Gastroesophageal sphincter (tissue), 4 donors: ENCODE data around the gene SORBS1. TPM values are rescaled to one million over a fixed set of nuclear protein-coding genes. Genes with fewer than 3 reads are reported as not detected.

ENCODE experiments used
- ATAC-seq: fragments of 150-250 bp; one replicate; pipeline ENCODE4 v1.9.1; 2016; ENCODE audit warnings: mild to moderate bottlenecking, moderate library complexity
- H3K27ac ChIP-seq, 4 donors: fragments of 200-600 bp; sonication (generic) in 3 of 4; 1 replicate in 3 of 4; 2 replicates in 1 of 4; pipeline ENCODE4 v1.5.1; 2016 to 2019
- H3K27me3 ChIP-seq: fragments of 200-600 bp; sonication (generic); one replicate; pipeline ENCODE4 v1.5.1; 2019
- H3K36me3 ChIP-seq, 2 donors: fragments of 200-600 bp; sonication (generic); one replicate each; pipeline ENCODE4 v1.5.1; 2019; ENCODE audit warnings: control low read depth in 1 of 2
- H3K4me1 ChIP-seq, 3 donors: fragments of 200-600 bp; sonication (generic); 1 replicate in 2 of 3; 2 replicates in 1 of 3; pipeline ENCODE4 v1.5.1; 2016 to 2019; ENCODE audit warnings: control low read depth in 2 of 3
- H3K4me3 ChIP-seq, 2 donors: fragments of 200-600 bp; sonication (generic); one replicate each; pipeline ENCODE4 v1.5.1; 2019; ENCODE audit warnings: mild to moderate bottlenecking in 1 of 2, moderate library complexity in 1 of 2
- H3K9me3 ChIP-seq, 3 donors: fragments of 200-600 bp; sonication (generic); one replicate each; pipeline ENCODE4 v1.5.1; 2017 to 2019; ENCODE audit warnings: control low read depth in 2 of 3
- EP300 ChIP-seq: sonication (generic); formaldehyde crosslinking; IDR thresholded peaks from one replicate; pipeline ENCODE4 v1.6.1; 2017; ENCODE audit warnings: antibody characterized with exemption, mild to moderate bottlenecking
- POLR2A ChIP-seq, 2 donors: fragments of 450-650 bp; IDR thresholded peaks; one replicate each; pipeline ENCODE4 v1.6.1; 2017; ENCODE audit warnings: antibody characterized with exemption in 2 of 2, mild to moderate bottlenecking in 2 of 2, moderate library complexity in 1 of 2
- POLR2AphosphoS5 ChIP-seq: sonication (generic); formaldehyde crosslinking; IDR thresholded peaks from one replicate; pipeline ENCODE4 v1.6.1; 2017; ENCODE audit warnings: antibody characterized with exemption
- WGBS, 2 donors: methylation state at CpG; one replicate each; pipeline ENCODE4 v1.1.5; 2018; ENCODE audit warnings: low coverage in 1 of 2; 5-methylcytosine and 5-hydroxymethylcytosine counted together
- total RNA-seq, 4 donors: library from RNA; depleted of rRNA; stranded (reverse); fragments of >200 nt; gene quantifications; one replicate each; pipeline ENCODE4 v1.1.0, GENCODE V29; 2016
- TF ChIP-seq, protein P1 (sequence below), 4 experiments: fragments of 200-600 bp in 2 of 4; fragments of 450-650 bp in 2 of 4; sonication (generic) in 1 of 4; IDR thresholded peaks; one replicate each; pipeline ENCODE4 v1.5.1; 2017 to 2019; ENCODE audit warnings: antibody characterized with exemption in 4 of 4, mild to moderate bottlenecking in 2 of 4, moderate library complexity in 2 of 4

Gene SORBS1
- total RNA-seq, 4 donors from 2014 or later: 1,866 to 2,220 (median 1,948) TPM

DNA sequence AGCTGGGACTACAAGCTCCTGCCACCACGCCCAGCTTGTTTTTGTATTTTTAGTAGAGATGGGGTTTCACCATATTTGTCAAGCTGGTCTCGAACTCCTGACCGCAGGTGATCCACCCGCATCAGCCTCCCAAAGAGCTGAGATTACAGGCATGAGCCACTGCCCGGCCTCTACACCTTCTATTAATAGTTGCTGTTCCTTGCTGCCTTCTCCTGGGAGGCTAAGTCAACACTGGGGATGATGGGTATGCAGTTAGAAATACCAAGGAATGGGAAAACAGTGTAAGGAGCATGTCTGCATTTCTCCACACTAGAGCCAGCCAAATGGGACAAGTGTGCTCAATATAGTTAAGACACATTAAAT is 173.1 kb downstream of the SORBS1 start:
- no peaks in the 10 kb centered on the region for H3K9me3 ChIP-seq
- H3K27me3 ChIP-seq: no peaks in the 10 kb centered on the region
- peaks cover 22 to 90% (median 42%) of the 10 kb centered on the region in 3 donors for H3K4me1 ChIP-seq
- H3K27ac ChIP-seq: peak overlapping the region; percentile 0 to 97 (median 83)
- WGBS, 2 donors: 65 to 66% methylated on average over 4 to 5 of the region's 5 CpGs
- peaks cover 0 to 88% of the 10 kb centered on the region in 2 donors for H3K36me3 ChIP-seq
- TF ChIP-seq POLR2AphosphoS5: no peak
- no peak for TF ChIP-seq EP300
- TF ChIP-seq POLR2A (IDR thresholded peaks at IDR 0.05): no peak
- TF ChIP-seq, protein P1, sequence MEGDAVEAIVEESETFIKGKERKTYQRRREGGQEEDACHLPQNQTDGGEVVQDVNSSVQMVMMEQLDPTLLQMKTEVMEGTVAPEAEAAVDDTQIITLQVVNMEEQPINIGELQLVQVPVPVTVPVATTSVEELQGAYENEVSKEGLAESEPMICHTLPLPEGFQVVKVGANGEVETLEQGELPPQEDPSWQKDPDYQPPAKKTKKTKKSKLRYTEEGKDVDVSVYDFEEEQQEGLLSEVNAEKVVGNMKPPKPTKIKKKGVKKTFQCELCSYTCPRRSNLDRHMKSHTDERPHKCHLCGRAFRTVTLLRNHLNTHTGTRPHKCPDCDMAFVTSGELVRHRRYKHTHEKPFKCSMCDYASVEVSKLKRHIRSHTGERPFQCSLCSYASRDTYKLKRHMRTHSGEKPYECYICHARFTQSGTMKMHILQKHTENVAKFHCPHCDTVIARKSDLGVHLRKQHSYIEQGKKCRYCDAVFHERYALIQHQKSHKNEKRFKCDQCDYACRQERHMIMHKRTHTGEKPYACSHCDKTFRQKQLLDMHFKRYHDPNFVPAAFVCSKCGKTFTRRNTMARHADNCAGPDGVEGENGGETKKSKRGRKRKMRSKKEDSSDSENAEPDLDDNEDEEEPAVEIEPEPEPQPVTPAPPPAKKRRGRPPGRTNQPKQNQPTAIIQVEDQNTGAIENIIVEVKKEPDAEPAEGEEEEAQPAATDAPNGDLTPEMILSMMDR (IDR thresholded peaks at IDR 0.05): no peak
- H3K4me3 ChIP-seq: no peak overlapping the region
- ATAC-seq: peak; percentile 26

DNA sequence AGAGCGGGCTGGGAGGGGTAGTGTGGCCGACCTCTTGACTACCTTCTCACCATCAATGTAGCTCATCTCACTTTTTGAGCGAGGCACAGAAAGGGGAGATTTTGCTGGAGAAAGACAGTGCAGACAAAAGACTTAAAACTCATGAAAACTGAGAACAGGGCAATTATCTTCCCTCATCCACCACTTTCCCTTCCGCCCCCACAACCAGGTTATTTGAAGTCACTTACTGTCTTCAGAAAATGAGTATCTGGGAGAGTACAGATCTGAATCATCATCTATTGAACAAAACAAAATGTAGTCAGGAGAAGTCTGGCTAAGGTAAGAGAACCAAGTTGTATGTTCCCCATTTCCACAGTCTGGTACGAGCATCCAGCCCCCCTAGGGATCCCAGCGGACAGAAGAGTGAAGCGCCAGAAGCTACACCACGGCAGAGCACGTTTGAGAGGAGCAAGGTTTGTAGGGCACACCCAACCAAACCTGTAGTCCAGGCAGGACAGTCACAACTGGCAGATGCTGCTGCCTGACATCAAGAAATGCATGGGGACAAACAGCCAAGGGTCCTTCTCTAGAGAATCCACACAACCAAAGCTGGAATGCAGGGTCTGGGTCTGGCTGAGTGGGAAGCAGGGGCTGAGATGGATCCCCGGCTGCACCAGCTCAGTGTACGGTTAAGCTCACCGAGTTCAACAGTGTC is 177.0 kb downstream of the SORBS1 start:
- TF ChIP-seq, protein P1 (IDR thresholded peaks at IDR 0.05): no peak
- peak; percentile 11 for TF ChIP-seq POLR2AphosphoS5
- H3K4me3 ChIP-seq: no peak overlapping the region
- H3K27ac ChIP-seq: peak overlapping the region in 3 of 4 donors; percentile 47 to 84 (median 54)
- H3K4me1 ChIP-seq: peaks cover 12 to 90% (median 24%) of the 10 kb centered on the region in 3 donors
- no peak for ATAC-seq
- peaks cover 19 to 89% of the 10 kb centered on the region in 2 donors for H3K36me3 ChIP-seq
- H3K9me3 ChIP-seq: no peaks in the 10 kb centered on the region
- 55 to 88% methylated on average over 2 to 12 of the region's 12 CpGs for WGBS, 2 donors
- no peaks in the 10 kb centered on the region for H3K27me3 ChIP-seq

DNA sequence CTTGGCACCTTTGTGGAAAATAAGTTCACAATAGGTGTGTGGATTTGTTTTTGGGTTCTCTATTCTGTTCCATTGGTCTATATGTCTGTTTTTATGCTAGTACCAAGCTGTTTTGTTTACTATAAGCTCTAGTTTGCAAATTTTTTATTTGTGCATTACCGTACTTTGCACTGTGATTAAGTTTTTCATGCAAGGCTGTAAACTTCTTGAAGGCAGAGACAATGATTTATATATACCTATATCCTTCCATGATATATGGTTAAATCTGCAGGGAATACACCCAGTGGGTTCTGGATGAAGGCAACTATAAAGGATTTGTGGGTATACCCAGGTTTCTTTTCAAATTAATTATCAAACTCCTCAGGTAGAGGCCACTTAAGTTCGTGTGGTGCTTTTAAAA is 178.6 kb downstream of the SORBS1 start:
- Histone ChIP-seq H3K4me1 (peaks cover 7 to 90% (median 28%) of the 10 kb centered on the region in 3 donors), H3K9me3 (no peaks in the 10 kb centered on the region), H3K27ac (peak overlapping the region in 3 of 4 donors; percentile 45 to 53 (median 50)), H3K36me3 (peaks cover 19 to 94% of the 10 kb centered on the region in 2 donors), H3K27me3 (no peaks in the 10 kb centered on the region), H3K4me3 (no peak overlapping the region)
- WGBS, 2 donors: 67 to 79% methylated on average over 2 of the region's 2 CpGs
- TF ChIP-seq POLR2A (IDR thresholded peaks at IDR 0.05): no peak
- TF ChIP-seq, protein P1 (IDR thresholded peaks at IDR 0.05): no peak
- no peak for ATAC-seq

DNA sequence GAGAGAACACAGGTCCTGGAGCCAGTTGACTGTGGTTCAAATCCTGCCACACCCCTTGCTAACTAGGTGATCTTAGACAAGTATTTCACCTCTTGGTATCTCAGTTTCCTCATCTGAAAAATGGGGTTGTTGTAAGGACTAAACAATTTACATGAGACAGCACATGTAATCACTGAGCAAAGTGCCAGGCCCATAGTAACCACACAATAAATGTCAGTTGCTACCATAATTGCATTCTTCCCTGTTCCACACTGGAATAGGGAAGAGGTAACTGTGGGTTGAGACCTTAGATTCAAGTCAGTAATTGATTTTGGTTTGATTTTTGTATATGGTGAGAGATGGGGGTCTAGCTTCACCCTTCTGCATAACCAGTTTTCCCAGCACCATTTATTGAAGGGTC is 179.0 kb downstream of the SORBS1 start:
- ATAC-seq: no peak
- TF ChIP-seq POLR2AphosphoS5 (no peak), POLR2A (IDR thresholded peaks at IDR 0.05) (no peak), EP300 (no peak)
- TF ChIP-seq, protein P1 (IDR thresholded peaks at IDR 0.05): no peak
- Histone ChIP-seq H3K27ac (peak overlapping the region; percentile 37 to 53 (median 44)), H3K36me3 (peaks cover 19 to 96% of the 10 kb centered on the region in 2 donors), H3K9me3 (no peaks in the 10 kb centered on the region), H3K27me3 (no peaks in the 10 kb centered on the region), H3K4me3 (no peak overlapping the region), H3K4me1 (peaks cover 10 to 90% (median 31%) of the 10 kb centered on the region in 3 donors)

DNA sequence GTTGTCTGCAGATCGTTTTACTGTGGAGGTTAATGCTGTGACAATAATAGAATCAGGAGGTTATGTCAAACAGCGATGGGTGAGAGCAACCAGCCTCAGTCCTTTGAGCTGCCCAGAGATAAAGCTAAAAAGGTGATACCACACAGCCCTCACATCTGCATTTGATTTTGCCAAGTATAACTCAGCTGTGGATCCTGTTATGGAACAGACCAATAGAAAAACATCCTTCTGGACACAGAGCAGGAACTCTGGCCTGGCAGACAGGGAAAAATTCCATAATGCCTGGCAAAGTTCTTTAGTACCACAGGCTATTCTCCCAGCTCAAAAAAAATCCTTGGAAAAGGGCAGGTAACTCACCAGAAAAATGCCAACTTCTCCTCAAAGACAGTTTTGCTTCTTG is 183.2 kb downstream of the SORBS1 start:
- Histone ChIP-seq H3K27ac (peak overlapping the region; percentile 69 to 79 (median 74)), H3K4me1 (peaks cover 14 to 100% (median 45%) of the 10 kb centered on the region in 3 donors), H3K27me3 (no peaks in the 10 kb centered on the region), H3K36me3 (peaks cover 24 to 94% of the 10 kb centered on the region in 2 donors), H3K4me3 (no peak overlapping the region), H3K9me3 (no peaks in the 10 kb centered on the region)
- WGBS, 2 donors: 0 to 23% methylated on average over 2 of the region's 2 CpGs
- TF ChIP-seq POLR2AphosphoS5 (peak; percentile 51), EP300 (no peak), POLR2A (IDR thresholded peaks at IDR 0.05) (no peak)
- TF ChIP-seq, protein P1 (IDR thresholded peaks at IDR 0.05): no peak
- ATAC-seq: no peak
